Measurements from ENCODE around the gene SLC41A3. TPM values are rescaled to one million over a fixed set of nuclear protein-coding genes. Genes with fewer than 3 reads are reported as not detected.
A peak's percentile ranks its signal among the peaks of the same experiment; 100 is the strongest.

SLC41A3 gene
- total RNA-seq, 1 donor from 2014 or later: 98.2 TPM

DNA sequence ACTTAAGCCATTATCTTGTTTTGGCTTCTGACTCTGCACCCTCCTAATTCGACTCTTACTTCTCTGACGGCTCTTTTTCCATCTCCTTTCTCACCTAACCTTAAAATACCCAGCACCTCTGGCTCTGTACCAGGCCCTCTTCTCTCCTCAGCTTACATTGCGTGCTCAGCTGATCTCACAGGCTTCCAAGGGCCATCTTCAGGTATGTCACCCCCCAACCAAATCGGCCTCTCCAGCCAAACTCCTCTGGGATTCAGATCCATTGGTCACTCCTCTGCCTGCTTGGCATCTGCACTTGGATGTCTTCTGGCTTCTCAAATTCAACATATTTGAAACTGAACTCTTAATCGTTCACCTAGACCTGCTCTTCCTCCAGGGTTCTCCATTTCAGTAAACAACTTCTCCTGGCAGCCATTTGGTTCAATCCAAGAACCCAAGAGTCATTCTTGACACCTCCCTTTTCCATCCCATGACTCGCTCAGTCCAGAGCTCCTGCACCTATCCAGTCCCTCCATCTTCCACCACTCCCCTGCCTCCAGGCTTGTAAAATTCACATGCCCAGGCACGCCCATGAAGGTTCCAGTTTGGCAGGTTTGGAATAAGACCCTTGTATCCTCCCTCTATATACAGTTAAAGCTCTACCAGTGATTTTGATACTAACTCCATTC is 35.2 kb upstream of the SLC41A3 start:
- no peak for DNase-seq

DNA sequence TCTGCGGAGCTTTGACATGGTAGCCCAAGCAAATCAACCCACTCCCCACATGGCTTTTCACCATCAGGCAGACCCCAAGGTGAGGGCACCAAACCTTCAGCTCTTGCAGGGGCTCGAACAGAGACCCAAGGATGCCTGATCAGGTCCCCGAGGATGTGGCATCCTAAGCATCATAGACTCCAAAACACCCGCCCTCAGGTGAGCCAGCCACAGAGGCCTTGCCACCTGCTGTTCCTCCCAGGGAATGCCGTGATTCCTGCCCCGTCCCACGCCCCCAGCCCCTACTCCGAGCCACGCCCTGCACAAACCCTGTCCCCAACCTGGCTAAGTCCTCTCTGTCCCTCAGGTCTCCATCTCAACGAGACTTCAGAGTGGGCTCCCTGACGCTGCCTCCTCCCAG is 34.7 kb upstream of the SLC41A3 start:
- DNase-seq: no peak

DNA sequence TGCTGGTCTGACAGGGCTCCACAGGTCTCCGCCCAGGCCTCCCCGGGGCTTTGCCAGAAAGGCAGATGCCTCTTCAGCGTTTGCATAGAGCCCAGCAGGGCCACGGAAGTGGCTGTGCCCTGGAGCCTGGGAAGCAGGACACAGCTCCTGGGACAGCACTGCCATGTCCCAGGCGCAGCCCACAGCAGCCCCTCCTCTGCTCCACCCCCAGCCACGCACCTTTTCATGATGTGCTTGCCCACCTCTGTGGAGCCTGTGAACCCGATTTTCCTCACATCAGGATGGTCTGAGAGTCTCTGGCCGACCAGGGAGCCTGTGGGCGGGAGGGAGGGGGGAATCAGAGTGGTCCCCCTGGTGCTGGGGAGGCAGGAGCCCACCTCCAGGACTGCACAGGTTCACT is 33.9 kb upstream of the SLC41A3 start:
- DNase-seq: no peak

DNA sequence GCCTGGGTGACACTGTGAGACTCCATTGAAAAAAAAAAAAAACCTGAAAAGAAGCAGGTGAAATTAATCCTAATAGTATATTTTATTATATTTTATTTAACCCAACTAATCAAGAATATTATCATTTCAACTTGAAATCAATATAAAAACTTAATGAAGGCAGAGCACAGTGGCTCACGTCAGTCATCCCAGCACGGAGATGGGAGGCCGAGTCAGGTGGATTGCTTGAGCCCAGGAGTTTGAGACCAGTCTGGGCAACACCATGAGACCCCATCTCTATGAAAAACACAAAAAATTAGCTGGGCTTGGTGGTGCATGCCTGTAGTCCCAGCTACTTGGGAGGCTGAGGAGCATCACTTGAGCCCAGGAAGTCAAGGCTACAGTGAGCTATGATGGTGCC is 33.3 kb upstream of the SLC41A3 start:
- no peak for DNase-seq

GRCh38 chr3:126116526-126116925 is 32.6 kb upstream of the SLC41A3 start:
- DNase-seq: no peak

GRCh38 chr3:126114443-126115386 is 30.8 kb upstream of the SLC41A3 start:
- DNase-seq: no peak

DNA sequence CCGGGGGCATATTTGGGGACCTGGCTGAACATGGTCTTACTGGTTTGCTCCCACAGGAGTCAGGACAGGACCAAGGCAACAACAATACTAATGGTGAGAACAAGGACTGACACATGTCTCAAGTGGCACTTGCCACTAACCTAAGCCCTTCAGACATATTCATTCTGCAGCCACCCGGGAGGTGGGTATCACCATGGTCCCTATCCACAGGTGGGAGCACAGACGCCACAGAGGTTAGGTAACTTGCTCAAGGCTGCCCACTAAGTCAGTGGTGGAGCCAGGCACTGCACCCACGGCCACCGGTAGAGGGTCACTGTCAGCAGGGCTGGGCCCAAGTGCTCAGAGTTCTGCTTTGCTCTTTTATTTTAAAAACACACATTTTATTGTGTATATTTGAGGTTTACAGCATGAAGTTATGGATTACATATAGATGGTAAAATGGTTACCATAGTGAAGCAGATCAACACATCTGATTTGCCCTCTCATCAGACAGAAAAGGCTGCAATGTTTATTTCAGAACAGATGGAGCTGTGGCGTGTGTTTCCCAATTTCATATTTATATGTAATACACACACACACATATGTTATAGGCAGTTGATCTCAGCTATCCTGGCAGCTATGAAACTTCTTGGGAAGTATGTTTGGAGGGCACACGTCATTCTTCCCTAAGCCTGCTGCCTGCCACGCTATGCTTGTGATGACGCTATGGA is 30.0 kb upstream of the SLC41A3 start:
- DNase-seq: peak; percentile 25

GRCh38 chr3:126113238-126113555 is 29.3 kb upstream of the SLC41A3 start:
- no peak for DNase-seq

GRCh38 chr3:126112531-126113237 is 28.8 kb upstream of the SLC41A3 start:
- no peak for DNase-seq

DNA sequence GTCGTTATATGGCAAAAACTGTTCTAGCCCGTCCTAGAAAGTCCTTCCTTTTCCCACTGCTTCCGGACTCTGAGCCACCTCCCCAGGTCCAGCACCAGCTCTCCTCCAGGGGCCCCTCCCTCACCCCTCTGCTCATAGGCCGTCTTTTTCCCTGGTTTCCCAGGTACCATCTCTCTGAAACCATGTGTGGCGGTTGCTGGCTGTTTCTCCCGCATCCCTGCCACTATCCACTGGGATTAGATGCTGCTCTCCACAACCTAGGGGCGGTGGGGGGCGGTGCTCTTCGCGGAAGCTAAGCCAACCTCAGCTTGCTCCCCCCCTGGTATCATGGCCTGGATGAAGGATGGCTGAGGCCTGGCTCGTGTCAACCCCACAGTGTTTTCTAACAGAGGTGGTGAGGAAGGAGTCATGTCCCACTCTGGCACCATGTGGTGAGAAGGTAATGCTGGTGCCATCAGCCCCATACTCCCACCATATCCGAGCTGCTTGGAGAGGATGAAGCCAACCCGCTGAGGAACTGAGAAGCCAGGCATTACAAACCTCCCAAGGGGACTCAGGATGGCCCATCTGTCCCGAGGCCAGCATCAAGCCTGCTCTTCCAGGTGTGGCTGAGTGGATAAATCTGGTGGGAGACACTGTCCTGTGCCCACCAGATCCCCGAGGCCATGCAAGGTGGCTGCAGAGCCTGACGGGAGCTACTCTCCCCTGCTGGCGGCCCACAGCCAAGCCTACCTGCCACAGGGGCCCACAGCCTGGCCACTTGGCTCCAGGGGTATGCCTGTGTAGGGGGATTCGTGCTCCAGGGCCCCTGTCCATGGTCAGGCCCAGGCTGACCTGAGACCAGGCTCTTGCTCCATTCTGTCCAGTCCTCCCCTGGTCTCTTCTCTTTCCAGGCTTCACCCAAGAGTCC is 27.9 kb upstream of the SLC41A3 start:
- no peak for DNase-seq

DNA sequence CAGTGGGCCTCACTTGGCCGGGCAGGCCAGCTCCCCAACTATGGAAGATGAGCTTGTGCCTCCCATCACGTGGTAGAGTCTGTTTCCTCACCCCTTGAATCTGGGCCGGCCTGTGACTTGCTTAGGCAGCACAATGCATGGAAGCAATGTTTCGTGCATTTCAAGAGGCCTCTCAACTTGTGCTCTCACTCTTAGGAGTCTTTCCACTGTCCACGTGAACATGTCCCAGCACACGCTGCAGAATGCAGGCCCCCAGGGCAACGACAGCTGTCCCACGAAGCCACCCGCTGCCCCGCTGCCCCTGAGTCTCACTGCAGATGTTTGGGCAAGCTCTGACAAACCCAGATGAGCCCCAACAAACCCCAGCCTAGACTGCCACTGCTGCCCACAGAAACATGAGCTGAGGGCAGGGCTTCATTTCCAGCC is 27.2 kb upstream of the SLC41A3 start:
- no peak for DNase-seq

DNA sequence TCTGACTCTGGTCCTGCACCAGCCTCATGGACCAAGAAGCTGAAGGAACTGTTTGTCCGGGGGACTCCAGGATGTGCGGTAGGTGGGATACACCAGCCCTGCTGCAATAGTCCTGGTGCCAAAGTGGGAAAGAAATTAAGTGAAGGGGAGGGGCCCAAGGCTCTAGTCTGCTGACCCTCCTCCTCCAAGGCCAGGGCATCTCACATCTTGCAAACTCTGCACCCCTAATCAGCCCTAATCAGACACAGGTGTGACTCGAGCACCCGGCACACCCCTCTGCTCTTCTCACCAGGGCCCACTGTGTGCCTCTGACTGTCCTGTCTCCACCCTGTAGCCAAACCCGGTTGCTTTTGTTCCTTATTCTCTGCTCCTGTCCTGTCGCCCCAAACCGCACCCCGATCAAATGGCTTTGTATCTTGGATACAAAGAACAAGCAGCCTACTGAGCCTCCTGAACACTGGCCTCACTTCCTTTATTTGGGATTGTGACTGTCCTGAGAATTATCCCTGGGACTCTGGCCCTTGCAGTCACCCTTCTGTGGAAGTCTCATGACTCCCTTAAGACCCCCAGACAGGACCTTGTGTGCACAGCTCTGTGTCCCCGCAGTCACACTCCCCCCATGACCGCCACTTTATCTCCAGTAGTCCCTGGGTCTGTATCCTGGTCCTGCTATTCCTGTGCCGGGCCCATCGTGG is 26.7 kb upstream of the SLC41A3 start:
- DNase-seq: no peak

GRCh38 chr3:126109880-126110235 is 25.9 kb upstream of the SLC41A3 start:
- no peak for DNase-seq

- DNase-seq: no peak
These were observed 25.4 kb upstream of the SLC41A3 start for GRCh38 chr3:126109146-126109879.

- no peak for DNase-seq
These were observed 24.7 kb upstream of the SLC41A3 start for GRCh38 chr3:126108676-126109050.

DNA sequence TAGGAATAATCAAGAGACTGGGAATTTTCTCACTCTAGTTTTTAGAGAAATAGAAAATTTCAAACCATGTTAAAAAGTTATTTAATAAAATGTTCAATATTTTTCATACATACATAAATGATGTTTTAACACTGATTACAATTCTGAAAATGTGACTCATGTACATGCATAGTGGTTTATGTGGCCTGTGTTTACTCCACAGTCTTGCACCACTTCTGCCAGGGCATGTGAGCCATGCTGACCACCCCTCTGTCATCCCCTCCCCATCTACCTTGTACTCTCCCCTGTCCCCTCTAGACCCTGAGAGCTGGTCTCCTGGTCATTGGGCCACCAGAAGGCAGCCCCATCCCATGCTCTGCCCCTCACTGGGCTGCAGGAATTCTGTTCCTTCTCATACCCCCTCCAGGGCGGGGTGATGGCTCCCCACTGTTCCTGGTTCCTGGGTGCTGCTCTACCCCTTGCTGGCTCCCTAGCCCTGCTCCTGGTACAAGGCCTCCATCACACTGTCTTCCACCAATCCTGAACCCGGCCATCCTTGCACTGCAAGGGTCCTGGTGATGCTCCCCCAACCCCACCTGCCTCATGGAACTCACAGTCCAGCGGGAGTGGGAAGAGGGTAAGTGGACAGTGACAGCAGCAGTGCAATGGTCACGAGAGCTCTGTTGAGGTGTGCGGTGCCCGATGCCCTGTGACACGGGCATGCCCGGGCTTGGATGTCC is 24.2 kb upstream of the SLC41A3 start:
- DNase-seq: no peak

- DNase-seq: no peak
These were observed 23.4 kb upstream of the SLC41A3 start for GRCh38 chr3:126107203-126107939.

GRCh38 chr3:126106336-126107202 is 22.6 kb upstream of the SLC41A3 start:
- DNase-seq: no peak

Measured in dermis blood vessel endothelial cell (primary cell).